ENCODE measurements around the gene AP4B1.

The AP4B1 gene

GRCh38 chr1:113938192-113938591, 33.6 kb upstream of the AP4B1 start:
- no peak for DNase-seq (ENCODE audit: extremely low read depth, low read depth)
- TF ChIP-seq CTCF (IDR thresholded peaks at IDR 0.05; ENCODE audit: low read depth, low read length, missing control alignments) = no peak

GRCh38 chr1:113937146-113937545, 32.5 kb upstream of the AP4B1 start:
- H3K4me3 ChIP-seq (replicated peaks; ENCODE audit: low read depth, low read length) = no peak overlapping the region
- no peak for TF ChIP-seq CTCF (IDR thresholded peaks at IDR 0.05; ENCODE audit: low read depth, low read length, missing control alignments)
- DNase-seq (ENCODE audit: extremely low read depth, low read depth) = no peak

More at GRCh38 chr1:113938192-113938591, 33.6 kb upstream of the AP4B1 start:
- no peak overlapping the region for H3K4me3 ChIP-seq (replicated peaks; ENCODE audit: low read depth, low read length)

GRCh38 chr1:113935970-113936369, 31.4 kb upstream of the AP4B1 start:
- no peak overlapping the region for H3K4me3 ChIP-seq (replicated peaks; ENCODE audit: low read depth, low read length)
- TF ChIP-seq CTCF (IDR thresholded peaks at IDR 0.05; ENCODE audit: low read depth, low read length, missing control alignments) = no peak
- DNase-seq (ENCODE audit: extremely low read depth, low read depth) = no peak

- H3K4me3 ChIP-seq (replicated peaks; ENCODE audit: low read depth, low read length) = no peak overlapping the region
- DNase-seq (ENCODE audit: extremely low read depth, low read depth) = no peak
- TF ChIP-seq CTCF (IDR thresholded peaks at IDR 0.05; ENCODE audit: low read depth, low read length, missing control alignments) = no peak
Measured at GRCh38 chr1:113935176-113935575, 30.6 kb upstream of the AP4B1 start.

GRCh38 chr1:113934511-113935055, 30.0 kb upstream of the AP4B1 start:
- TF ChIP-seq CTCF (IDR thresholded peaks at IDR 0.05; ENCODE audit: low read depth, low read length, missing control alignments) = no peak
- H3K4me3 ChIP-seq (replicated peaks; ENCODE audit: low read depth, low read length) = no peak overlapping the region
- DNase-seq (ENCODE audit: extremely low read depth, low read depth) = no peak

GRCh38 chr1:113934006-113934405, 29.4 kb upstream of the AP4B1 start:
- no peak for DNase-seq (ENCODE audit: extremely low read depth, low read depth)
- TF ChIP-seq CTCF (IDR thresholded peaks at IDR 0.05; ENCODE audit: low read depth, low read length, missing control alignments) = no peak
- H3K4me3 ChIP-seq (replicated peaks; ENCODE audit: low read depth, low read length) = no peak overlapping the region

GRCh38 chr1:113931451-113931851, 26.9 kb upstream of the AP4B1 start:
- DNase-seq (ENCODE audit: extremely low read depth, low read depth) = no peak
- H3K4me3 ChIP-seq (replicated peaks; ENCODE audit: low read depth, low read length) = peak overlapping the region; percentile 57
- no peak for TF ChIP-seq CTCF (IDR thresholded peaks at IDR 0.05; ENCODE audit: low read depth, low read length, missing control alignments)

Measured in HFF-Myc (cell line).